ENCODE measurements around the gene RNF144B. TPM values are rescaled to one million over a fixed set of nuclear protein-coding genes. Genes with fewer than 3 reads are reported as not detected.

RNF144B gene
- total and polyA plus RNA-seq, 8 donors, result 1.7 to 18.7 (median 6.1) TPM

- Histone ChIP-seq H3K36me3 (no peaks in the 10 kb centered on the region), H3K9me3 (no peaks in the 10 kb centered on the region), H3K27ac (peak overlapping the region in 3 of 4 donors; percentile 44 to 60 (median 59)), H3K4me1 (peaks cover 0 to 13% (median 0%) of the 10 kb centered on the region in 3 donors), H3K27me3 (no peaks in the 10 kb centered on the region), H3K4me3 (no peak overlapping the region)
- FAIRE-seq (no peak), DNase-seq (no peak), ATAC-seq (peak; percentile 64 to 85 (median 82))
- TF ChIP-seq CTCF (IDR thresholded peaks at IDR 0.05), result no peak
- 63 to 69% methylated on average over 4 of the region's 4 CpGs for WGBS, 2 donors
- intact Hi-C loops (cut with DNase I), result loop anchor here in 1 of 3 donors (10.0 kb wide), 1 partner anchor 169 kb away; no protein-coding TSS in a partner anchor
Observed at GRCh38 chr6:18493382-18493891, 106.3 kb downstream of the RNF144B start.

GRCh38 chr6:18493925-18494324 is 106.8 kb downstream of the RNF144B start:
- TF ChIP-seq CTCF (IDR thresholded peaks at IDR 0.05), result no peak
- no peak for DNase-seq
- 4 to 11% methylated on average over 2 of the region's 2 CpGs for WGBS, 2 donors
- no peaks in the 10 kb centered on the region for H3K27me3 ChIP-seq
- H3K9me3 ChIP-seq, result no peaks in the 10 kb centered on the region
- FAIRE-seq, result no peak
- peak overlapping the region in 3 of 4 donors; percentile 44 to 60 (median 59) for H3K27ac ChIP-seq
- intact Hi-C loops (cut with DNase I), result loop anchor here in 1 of 3 donors (10.0 kb wide), 1 partner anchor 169 kb away; no protein-coding TSS in a partner anchor
- H3K4me1 ChIP-seq, result peaks cover 0 to 13% (median 0%) of the 10 kb centered on the region in 3 donors
- peak in 1 of 4 donors; percentile 58 for ATAC-seq
- no peak overlapping the region for H3K4me3 ChIP-seq
- H3K36me3 ChIP-seq, result no peaks in the 10 kb centered on the region

GRCh38 chr6:18495236-18495635 is 108.1 kb downstream of the RNF144B start:
- no peaks in the 10 kb centered on the region for H3K36me3 ChIP-seq
- peak in 2 of 4 donors; percentile 16 to 36 for ATAC-seq
- no peak for DNase-seq
- no peaks in the 10 kb centered on the region for H3K27me3 ChIP-seq
- peak overlapping the region in 3 of 4 donors; percentile 2 to 60 (median 8) for H3K27ac ChIP-seq
- intact Hi-C loops (cut with DNase I), result loop anchor here in 1 of 3 donors (10.0 kb wide), 1 partner anchor 170 kb away; no protein-coding TSS in a partner anchor
- WGBS, 2 donors, result 42 to 56% methylated on average over 2 of the region's 2 CpGs
- H3K4me3 ChIP-seq, result no peak overlapping the region
- TF ChIP-seq CTCF (IDR thresholded peaks at IDR 0.05), result no peak
- H3K9me3 ChIP-seq, result no peaks in the 10 kb centered on the region
- H3K4me1 ChIP-seq, result peaks cover 0 to 13% (median 0%) of the 10 kb centered on the region in 3 donors
- no peak for FAIRE-seq

GRCh38 chr6:18496462-18496861 is 109.3 kb downstream of the RNF144B start:
- ATAC-seq (no peak), DNase-seq (no peak), FAIRE-seq (no peak)
- no peak overlapping the region for H3K27ac ChIP-seq
- H3K36me3 ChIP-seq, result no peaks in the 10 kb centered on the region
- no peak for TF ChIP-seq CTCF (IDR thresholded peaks at IDR 0.05)
- intact Hi-C loops (cut with DNase I), result loop anchor here in 1 of 3 donors (10.0 kb wide), 1 partner anchor 172 kb away; no protein-coding TSS in a partner anchor
- no peaks in the 10 kb centered on the region for H3K9me3 ChIP-seq
- 69 to 74% methylated on average over 3 of the region's 3 CpGs for WGBS, 2 donors
- H3K27me3 ChIP-seq, result no peaks in the 10 kb centered on the region
- H3K4me1 ChIP-seq, result peaks cover 0 to 13% (median 0%) of the 10 kb centered on the region in 3 donors
- H3K4me3 ChIP-seq, result no peak overlapping the region

GRCh38 chr6:18497006-18497405 is 109.9 kb downstream of the RNF144B start:
- WGBS, 2 donors, result 80% methylated on average over 2 of the region's 2 CpGs
- no peaks in the 10 kb centered on the region for H3K36me3 ChIP-seq
- intact Hi-C loops (cut with DNase I), result loop anchor here in 1 of 3 donors (10.0 kb wide), 1 partner anchor 172 kb away; no protein-coding TSS in a partner anchor
- no peaks in the 10 kb centered on the region for H3K27me3 ChIP-seq
- ATAC-seq, result no peak
- no peak for FAIRE-seq
- no peak overlapping the region for H3K27ac ChIP-seq
- no peaks in the 10 kb centered on the region for H3K9me3 ChIP-seq
- no peak for TF ChIP-seq CTCF (IDR thresholded peaks at IDR 0.05)
- no peak for DNase-seq
- peaks cover 0 to 13% (median 0%) of the 10 kb centered on the region in 3 donors for H3K4me1 ChIP-seq
- no peak overlapping the region for H3K4me3 ChIP-seq

Measured in pancreas (tissue), 10 donors.